ENCODE data around the gene KIF26A.

KIF26A gene

GRCh38 chr14:104099096-104100041, 39.0 kb upstream of the KIF26A start:
- Histone ChIP-seq H3K9me2 (ENCODE audit: low read depth, low read length) (no peaks in the 10 kb centered on the region), H3K4me3 (ENCODE audit: low read depth, low read length, poor library complexity, severe bottlenecking) (no peak overlapping the region), H3K79me2 (ENCODE audit: insufficient read depth, low read length) (no peaks in the 10 kb centered on the region), H3K4me1 (ENCODE audit: insufficient read depth, low read length, severe bottlenecking) (no peaks in the 10 kb centered on the region), H2AFZ (ENCODE audit: low read length) (no peak overlapping the region), H3F3A (ENCODE audit: insufficient read depth, low read length) (no peaks in the 10 kb centered on the region), H4K20me1 (ENCODE audit: insufficient read depth, low read length) (no peaks in the 10 kb centered on the region), H3K4me2 (ENCODE audit: low read length) (no peak overlapping the region), H3K27me3 (ENCODE audit: insufficient read depth, low read length) (0 out of 2 replicates have a peak, but pooled peaks cover 11% of the 10 kb centered on the region), H3K9ac (ENCODE audit: low read length) (no peak overlapping the region), H3K9me3 (ENCODE audit: low read length) (no peaks in the 10 kb centered on the region), H3K36me3 (ENCODE audit: insufficient read depth, low read length) (no peaks in the 10 kb centered on the region), H3K27ac (ENCODE audit: low read depth, low read length, poor library complexity, severe bottlenecking) (no peak overlapping the region)
- TF ChIP-seq EZH2 (IDR thresholded peaks at IDR 0.05; ENCODE audit: borderline replicate concordance, low read length) (no peak), CTCF (IDR thresholded peaks at IDR 0.05; ENCODE audit: low read length) (no peak)

GRCh38 chr14:104100171-104101085, 38.0 kb upstream of the KIF26A start:
- Histone ChIP-seq H3K9me3 (ENCODE audit: low read length) (no peaks in the 10 kb centered on the region), H3K36me3 (ENCODE audit: insufficient read depth, low read length) (no peaks in the 10 kb centered on the region), H3K9me2 (ENCODE audit: low read depth, low read length) (no peaks in the 10 kb centered on the region), H2AFZ (ENCODE audit: low read length) (no peak overlapping the region), H3K27me3 (ENCODE audit: insufficient read depth, low read length) (0 out of 2 replicates have a peak, but pooled peaks cover 11% of the 10 kb centered on the region), H3K4me2 (ENCODE audit: low read length) (no peak overlapping the region), H3K9ac (ENCODE audit: low read length) (no peak overlapping the region), H3K79me2 (ENCODE audit: insufficient read depth, low read length) (no peaks in the 10 kb centered on the region), H3K27ac (ENCODE audit: low read depth, low read length, poor library complexity, severe bottlenecking) (no peak overlapping the region), H3K4me3 (ENCODE audit: low read depth, low read length, poor library complexity, severe bottlenecking) (no peak overlapping the region), H4K20me1 (ENCODE audit: insufficient read depth, low read length) (no peaks in the 10 kb centered on the region), H3K4me1 (ENCODE audit: insufficient read depth, low read length, severe bottlenecking) (no peaks in the 10 kb centered on the region), H3F3A (ENCODE audit: insufficient read depth, low read length) (no peaks in the 10 kb centered on the region)
- TF ChIP-seq EZH2 (IDR thresholded peaks at IDR 0.05; ENCODE audit: borderline replicate concordance, low read length) = no peak
- TF ChIP-seq CTCF (IDR thresholded peaks at IDR 0.05; ENCODE audit: low read length) = no peak

GRCh38 chr14:104101086-104101621, 37.2 kb upstream of the KIF26A start:
- no peaks in the 10 kb centered on the region for H3F3A ChIP-seq (ENCODE audit: insufficient read depth, low read length)
- H3K27me3 ChIP-seq (ENCODE audit: insufficient read depth, low read length) = 0 out of 2 replicates have a peak, but pooled peaks cover 11% of the 10 kb centered on the region
- no peaks in the 10 kb centered on the region for H3K9me3 ChIP-seq (ENCODE audit: low read length)
- no peaks in the 10 kb centered on the region for H3K9me2 ChIP-seq (ENCODE audit: low read depth, low read length)
- no peak for TF ChIP-seq EZH2 (IDR thresholded peaks at IDR 0.05; ENCODE audit: borderline replicate concordance, low read length)
- TF ChIP-seq CTCF (IDR thresholded peaks at IDR 0.05; ENCODE audit: low read length) = no peak
- no peaks in the 10 kb centered on the region for H4K20me1 ChIP-seq (ENCODE audit: insufficient read depth, low read length)
- no peak overlapping the region for H3K4me3 ChIP-seq (ENCODE audit: low read depth, low read length, poor library complexity, severe bottlenecking)
- no peak overlapping the region for H3K4me2 ChIP-seq (ENCODE audit: low read length)
- H3K4me1 ChIP-seq (ENCODE audit: insufficient read depth, low read length, severe bottlenecking) = no peaks in the 10 kb centered on the region
- H3K27ac ChIP-seq (ENCODE audit: low read depth, low read length, poor library complexity, severe bottlenecking) = no peak overlapping the region
- H3K79me2 ChIP-seq (ENCODE audit: insufficient read depth, low read length) = no peaks in the 10 kb centered on the region
- H3K36me3 ChIP-seq (ENCODE audit: insufficient read depth, low read length) = no peaks in the 10 kb centered on the region
- no peak overlapping the region for H2AFZ ChIP-seq (ENCODE audit: low read length)
- no peak overlapping the region for H3K9ac ChIP-seq (ENCODE audit: low read length)

Measured in OCI-LY1 (cell line).